Tibial nerve (tissue), 4 donors: ENCODE data around the gene PRRC2B. TPM values are rescaled to one million over a fixed set of nuclear protein-coding genes. Genes with fewer than 3 reads are reported as not detected.

Experiments used
- DNase-seq, 2 donors: peaks; one replicate each; pipeline ENCODE4 v3.0.0-alpha.2; 2019; ENCODE audit warnings: low spot score in 2 of 2
- H3K27ac ChIP-seq, 4 donors: fragments of 200-600 bp; sonication (generic) in 3 of 4; one replicate each; pipeline ENCODE4 v1.5.1; 2017 to 2019; ENCODE audit warnings: mild to moderate bottlenecking in 1 of 4
- H3K27me3 ChIP-seq, 2 donors: fragments of 200-600 bp; sonication (generic) in 1 of 2; one replicate each; pipeline versions ENCODE4 v1.5.1 to v1.6.0; 2017 to 2019
- H3K36me3 ChIP-seq, 3 donors: fragments of 200-600 bp; sonication (generic); one replicate each; pipeline ENCODE4 v1.5.1; 2018 to 2019
- H3K4me1 ChIP-seq, 4 donors: fragments of 200-600 bp; sonication (generic) in 3 of 4; one replicate each; pipeline ENCODE4 v1.5.1; 2017 to 2019
- H3K4me3 ChIP-seq, 4 donors: fragments of 200-600 bp; sonication (generic) in 3 of 4; one replicate each; pipeline ENCODE4 v1.5.1; 2017 to 2019; ENCODE audit warnings: mild to moderate bottlenecking in 1 of 4, moderate library complexity in 1 of 4
- H3K9me3 ChIP-seq, 4 donors: fragments of 200-600 bp; sonication (generic) in 3 of 4; one replicate each; pipeline ENCODE4 v1.5.1; 2017 to 2019
- EP300 ChIP-seq, 2 donors: sonication (generic); formaldehyde crosslinking; IDR thresholded peaks; one replicate each; pipeline ENCODE4 v1.6.1; 2017; ENCODE audit warnings: antibody characterized with exemption in 2 of 2, mild to moderate bottlenecking in 1 of 2
- POLR2A ChIP-seq, 2 donors: fragments of 450-650 bp; IDR thresholded peaks; one replicate each; pipeline ENCODE4 v1.6.1; 2017; ENCODE audit warnings: antibody characterized with exemption in 2 of 2, mild to moderate bottlenecking in 2 of 2, moderate library complexity in 2 of 2
- WGBS, 2 donors: methylation state at CpG; one replicate each; pipeline ENCODE4 v1.1.5; 2018; 5-methylcytosine and 5-hydroxymethylcytosine counted together
- total RNA-seq, 4 donors: library from RNA; depleted of rRNA; stranded (reverse); fragments of >200 nt; gene quantifications; one replicate each; pipeline ENCODE4 v1.1.0, GENCODE V29; 2016
- TF ChIP-seq, protein P1 (sequence below), 5 experiments: fragments of 200-600 bp in 3 of 5; fragments of 450-650 bp in 2 of 5; sonication (generic) in 3 of 5; IDR thresholded peaks; one replicate each; pipeline ENCODE4 v1.5.1; 2016 to 2019; ENCODE audit warnings: antibody characterized with exemption in 5 of 5, mild to moderate bottlenecking in 3 of 5, moderate library complexity in 2 of 5

The PRRC2B gene
- total RNA-seq, 4 donors from 2014 or later, result 94.8 to 236 (median 174) TPM

DNA sequence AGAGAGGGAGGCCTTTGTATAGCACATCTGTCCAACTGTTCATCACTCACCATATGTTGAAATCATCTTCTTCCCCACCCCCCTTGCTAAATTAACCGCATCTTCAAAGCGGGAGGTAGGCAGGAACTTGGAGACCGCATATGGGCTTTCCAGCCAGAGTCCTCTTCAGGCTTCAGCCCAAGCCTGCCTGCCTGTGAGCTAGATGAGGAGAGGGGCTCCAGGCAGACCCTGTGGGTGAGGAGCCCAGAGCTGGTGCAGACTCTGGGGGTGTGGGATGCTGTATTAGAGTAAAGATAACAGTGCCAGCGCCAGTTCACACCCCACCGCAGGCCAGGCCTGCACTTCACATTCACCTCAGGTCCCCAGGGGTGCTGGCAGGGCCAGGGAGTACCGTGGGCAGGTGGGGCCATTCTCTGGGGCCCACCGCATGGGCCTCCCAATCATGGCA is 16.2 kb downstream of the PRRC2B start:
- H3K27ac ChIP-seq, result peak overlapping the region in 2 of 4 donors; percentile 60 to 65
- TF ChIP-seq, protein P1, sequence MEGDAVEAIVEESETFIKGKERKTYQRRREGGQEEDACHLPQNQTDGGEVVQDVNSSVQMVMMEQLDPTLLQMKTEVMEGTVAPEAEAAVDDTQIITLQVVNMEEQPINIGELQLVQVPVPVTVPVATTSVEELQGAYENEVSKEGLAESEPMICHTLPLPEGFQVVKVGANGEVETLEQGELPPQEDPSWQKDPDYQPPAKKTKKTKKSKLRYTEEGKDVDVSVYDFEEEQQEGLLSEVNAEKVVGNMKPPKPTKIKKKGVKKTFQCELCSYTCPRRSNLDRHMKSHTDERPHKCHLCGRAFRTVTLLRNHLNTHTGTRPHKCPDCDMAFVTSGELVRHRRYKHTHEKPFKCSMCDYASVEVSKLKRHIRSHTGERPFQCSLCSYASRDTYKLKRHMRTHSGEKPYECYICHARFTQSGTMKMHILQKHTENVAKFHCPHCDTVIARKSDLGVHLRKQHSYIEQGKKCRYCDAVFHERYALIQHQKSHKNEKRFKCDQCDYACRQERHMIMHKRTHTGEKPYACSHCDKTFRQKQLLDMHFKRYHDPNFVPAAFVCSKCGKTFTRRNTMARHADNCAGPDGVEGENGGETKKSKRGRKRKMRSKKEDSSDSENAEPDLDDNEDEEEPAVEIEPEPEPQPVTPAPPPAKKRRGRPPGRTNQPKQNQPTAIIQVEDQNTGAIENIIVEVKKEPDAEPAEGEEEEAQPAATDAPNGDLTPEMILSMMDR (IDR thresholded peaks at IDR 0.05), result no peak
- TF ChIP-seq POLR2A (IDR thresholded peaks at IDR 0.05) (no peak), EP300 (IDR thresholded peaks at IDR 0.05) (no peak)
- H3K9me3 ChIP-seq, result no peaks in the 10 kb centered on the region
- H3K27me3 ChIP-seq, result no peaks in the 10 kb centered on the region
- 44 to 49% methylated on average over 5 to 7 of the region's 7 CpGs for whole genome bisulfite sequencing, 2 donors
- peaks cover 0 to 98% (median 62%) of the 10 kb centered on the region in 4 donors for H3K4me1 ChIP-seq
- H3K4me3 ChIP-seq, result no peak overlapping the region
- no peaks in the 10 kb centered on the region for H3K36me3 ChIP-seq
- no peak for DNase-seq

DNA sequence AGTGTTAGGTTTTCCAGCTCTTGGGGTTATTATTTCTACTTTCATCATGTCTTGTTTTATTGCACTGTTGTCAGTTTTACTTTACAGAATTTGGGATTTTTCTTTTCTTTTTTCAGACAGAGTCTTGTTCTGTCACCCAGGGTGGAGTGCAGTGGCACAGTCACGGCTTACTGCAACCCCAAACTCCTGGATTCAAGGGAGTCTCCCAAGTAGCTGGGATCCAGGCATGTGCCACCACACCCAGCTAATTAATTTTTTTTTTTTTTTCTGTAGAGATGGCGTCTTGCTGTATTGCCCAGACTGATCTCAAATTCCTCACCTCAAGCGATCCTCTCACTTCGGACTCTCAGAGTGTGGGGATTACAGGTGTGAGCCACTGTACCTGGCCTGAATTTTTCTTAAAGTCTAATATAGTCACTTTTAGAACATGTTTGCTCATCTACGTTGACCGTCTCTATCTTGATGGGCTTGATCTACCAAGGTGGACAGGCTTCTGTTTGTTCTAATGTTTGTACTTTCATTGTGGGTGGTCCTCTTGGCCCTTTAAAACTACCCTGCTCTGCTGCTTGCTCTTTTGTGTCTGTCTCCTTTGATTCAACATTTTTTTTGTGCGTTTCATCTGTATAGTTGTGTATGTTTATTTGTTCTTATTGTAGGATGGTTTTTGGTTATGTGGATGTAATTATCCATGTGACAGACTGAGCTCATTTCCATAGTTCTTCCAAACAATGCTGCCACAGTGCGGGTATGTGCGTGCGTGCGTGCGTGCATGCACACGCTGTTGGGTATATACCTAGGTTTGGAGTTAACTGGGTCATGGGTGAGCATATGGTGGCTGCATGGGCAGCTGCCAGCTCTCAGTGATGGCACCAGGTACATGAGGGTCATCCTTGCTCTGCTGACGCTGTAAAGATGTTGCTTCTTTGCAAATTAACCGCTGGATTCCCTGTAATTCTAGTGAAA is 18.1 kb downstream of the PRRC2B start:
- 59 to 63% methylated on average over 15 of the region's 15 CpGs for WGBS, 2 donors
- no peaks in the 10 kb centered on the region for H3K9me3 ChIP-seq
- no peaks in the 10 kb centered on the region for H3K36me3 ChIP-seq
- H3K27me3 ChIP-seq, result no peaks in the 10 kb centered on the region
- H3K27ac ChIP-seq, result peak overlapping the region in 1 of 4 donors; percentile 52
- no peak overlapping the region for H3K4me3 ChIP-seq
- TF ChIP-seq, protein P1 (IDR thresholded peaks at IDR 0.05), result no peak
- TF ChIP-seq EP300 (IDR thresholded peaks at IDR 0.05), result no peak
- TF ChIP-seq POLR2A (IDR thresholded peaks at IDR 0.05), result no peak
- no peak for DNase-seq
- peaks cover 0 to 94% (median 61%) of the 10 kb centered on the region in 4 donors for H3K4me1 ChIP-seq

DNA sequence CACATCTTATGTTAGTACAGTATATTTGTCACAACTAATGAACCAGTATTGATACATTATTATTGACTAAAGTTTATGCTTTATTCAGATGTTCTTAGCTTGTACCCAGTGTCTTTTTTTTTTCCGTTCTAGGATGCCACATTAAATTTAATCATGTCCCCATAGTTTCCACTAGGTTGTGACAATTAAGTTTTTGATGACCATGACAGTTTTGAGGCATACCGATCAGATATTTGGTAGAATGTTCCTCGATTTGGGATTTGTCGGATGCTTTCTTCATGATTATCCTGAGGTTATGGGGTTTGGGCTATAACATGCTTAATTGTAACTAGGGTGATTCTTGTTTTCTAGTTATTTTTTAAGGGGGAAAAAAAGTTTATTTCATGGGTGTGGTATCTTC is 22.6 kb downstream of the PRRC2B start:
- Histone ChIP-seq H3K9me3 (no peaks in the 10 kb centered on the region), H3K27ac (no peak overlapping the region), H3K36me3 (no peaks in the 10 kb centered on the region), H3K4me1 (peaks cover 4 to 94% (median 65%) of the 10 kb centered on the region in 4 donors), H3K27me3 (no peaks in the 10 kb centered on the region), H3K4me3 (no peak overlapping the region)
- no peak for TF ChIP-seq POLR2A (IDR thresholded peaks at IDR 0.05)
- no peak for TF ChIP-seq EP300 (IDR thresholded peaks at IDR 0.05)
- 83 to 85% methylated on average over 4 of the region's 4 CpGs for WGBS, 2 donors
- DNase-seq, result no peak

DNA sequence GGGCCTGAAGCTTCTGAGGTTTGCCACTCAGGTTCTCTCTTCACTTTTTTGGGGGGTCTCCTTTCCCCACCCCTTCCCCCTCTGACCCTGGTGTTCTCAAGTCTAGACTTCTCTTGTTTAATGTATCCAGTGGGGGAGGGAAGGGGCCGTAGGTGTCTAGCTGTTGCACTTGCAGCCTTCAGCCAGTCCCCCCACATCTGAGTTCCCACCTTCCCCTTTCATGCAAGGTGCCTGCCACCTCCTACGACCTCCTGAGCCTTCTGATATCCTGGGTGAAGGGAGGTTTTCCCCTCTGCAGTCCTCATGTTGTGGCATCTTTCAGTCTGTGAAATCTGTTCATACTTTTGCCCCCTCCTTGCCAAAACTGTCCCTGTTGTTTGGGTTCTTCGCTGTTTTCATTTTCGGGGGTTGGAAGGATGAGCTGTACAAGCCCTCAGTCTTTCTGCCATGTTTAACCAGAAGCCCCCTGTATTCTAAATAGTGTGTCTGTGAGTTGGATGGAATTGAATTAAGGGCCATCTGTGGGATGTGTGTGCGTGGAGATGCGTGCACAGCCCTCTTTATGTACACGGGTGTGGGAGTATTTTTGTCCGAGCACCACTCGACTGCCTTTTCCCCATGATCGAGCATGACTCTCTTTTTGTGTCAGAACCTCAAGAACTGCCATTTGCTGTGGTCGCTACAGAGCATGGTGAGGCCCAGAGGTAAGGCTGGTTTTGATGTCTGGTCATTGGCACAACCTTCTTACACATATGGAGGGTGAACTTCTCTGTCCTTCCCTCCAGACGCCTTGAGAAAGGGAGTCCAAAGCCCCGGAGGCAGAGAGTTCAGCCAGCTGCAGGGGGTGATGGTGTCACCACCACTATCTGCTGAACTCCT is 23.6 kb downstream of the PRRC2B start:
- no peak for TF ChIP-seq EP300 (IDR thresholded peaks at IDR 0.05)
- TF ChIP-seq POLR2A (IDR thresholded peaks at IDR 0.05), result no peak
- TF ChIP-seq, protein P1 (IDR thresholded peaks at IDR 0.05), result no peak
- Histone ChIP-seq H3K27ac (peak overlapping the region in 3 of 4 donors; percentile 1 to 76 (median 41)), H3K4me3 (no peak overlapping the region), H3K27me3 (no peaks in the 10 kb centered on the region), H3K36me3 (no peaks in the 10 kb centered on the region), H3K4me1 (peaks cover 4 to 94% (median 67%) of the 10 kb centered on the region in 4 donors), H3K9me3 (no peaks in the 10 kb centered on the region)
- no peak for DNase-seq
- WGBS, 2 donors, result 40 to 50% methylated on average over 13 of the region's 13 CpGs
